K562 (cell line): ENCODE results near the gene ALK.

Experiments used
- BMI1 ChIP-seq: fragments of 150-350 bp; IDR thresholded peaks from 2 replicates; pipeline ENCODE4 v1.6.1; 2014; ENCODE audit warnings: low read length
- BRD4 ChIP-seq: fragments of 200-600 bp; sonication (generic); IDR thresholded peaks from 2 replicates; pipeline ENCODE4 v1.6.1; 2017; ENCODE audit warnings: inconsistent platforms
- CBX2 ChIP-seq: fragments of 200-600 bp; sonication (generic); IDR thresholded peaks from one replicate; pipeline ENCODE4 v1.6.1; 2012; ENCODE audit warnings: mild to moderate bottlenecking, low read length, inconsistent platforms; ENCODE audit not compliant: insufficient read depth, poor library complexity, severe bottlenecking
- CTCF ChIP-seq, 3 experiments: IDR thresholded peaks in 2 of 3; conservative IDR thresholded peaks in 1 of 3; 2 replicates each; pipeline ENCODE4 v1.5.1; 2011 to 2012; ENCODE audit warnings: low read length in 3 of 3, mild to moderate bottlenecking in 3 of 3, control low read depth in 2 of 3, improper control_type of control experiment in 1 of 3, inconsistent platforms in 1 of 3, low read depth in 1 of 3, mixed read lengths in 1 of 3, moderate library complexity in 1 of 3; ENCODE audit not compliant: insufficient read depth in 2 of 3
- GATA2 ChIP-seq: sonication (generic); formaldehyde crosslinking; IDR thresholded peaks from 2 replicates; pipeline ENCODE4 v1.4.0; 2020; ENCODE audit warnings: mild to moderate bottlenecking, missing genetic modification reagents
- MITF ChIP-seq: IDR thresholded peaks from 2 replicates; pipeline ENCODE4 v1.6.1; 2014; ENCODE audit warnings: antibody characterized with exemption
- POLR2A ChIP-seq: fragments of 450-650 bp; conservative IDR thresholded peaks from 2 replicates; pipeline ENCODE4 v1.6.1; 2016
- RAD21 ChIP-seq, 2 experiments: fragments of 250-450 bp in 1 of 2; fragments of 450-650 bp in 1 of 2; sonication (Bioruptor Pico) in 1 of 2; formaldehyde crosslinking in 1 of 2; IDR thresholded peaks in 1 of 2; conservative IDR thresholded peaks in 1 of 2; 2 replicates each; pipeline versions ENCODE4 v1.4.0 to v1.8.0; 2020 to 2022; ENCODE audit warnings: mild to moderate bottlenecking in 2 of 2, moderate library complexity in 1 of 2
- YY1 ChIP-seq, 3 experiments: IDR thresholded peaks; 2 replicates each; pipeline ENCODE4 v1.6.1; 2011; ENCODE audit warnings: low read length in 2 of 3, mild to moderate bottlenecking in 2 of 3, moderate library complexity in 2 of 3, borderline replicate concordance in 1 of 3, control low read depth in 1 of 3, low read depth in 1 of 3; ENCODE audit not compliant: insufficient read depth in 3 of 3, insufficient replicate concordance in 2 of 3, control insufficient read depth in 1 of 3, insufficient read length in 1 of 3; ENCODE audit errors: extremely low read depth in 1 of 3
- ZBED1 ChIP-seq: IDR thresholded peaks from 2 replicates; pipeline ENCODE4 v1.6.1; 2014
- ZBTB1 ChIP-seq: sonication (generic); formaldehyde crosslinking; IDR thresholded peaks from 2 replicates; pipeline ENCODE4 v1.8.1; 2023; ENCODE audit warnings: missing genetic modification reagents, low read depth, mild to moderate bottlenecking, borderline replicate concordance

- TF ChIP-seq CBX2 = no peak
- TF ChIP-seq MITF = no peak
- TF ChIP-seq POLR2A = no peak
- no peak for TF ChIP-seq GATA2 (CRISPR knock-in tag)
- no peak for TF ChIP-seq ZBED1
- no peak for TF ChIP-seq YY1 (IDR thresholded peaks at IDR 0.05; ENCODE audit: borderline replicate concordance in 1 of 3, control insufficient read depth in 1 of 3, extremely low read depth in 1 of 3, insufficient read depth in 3 of 3, insufficient read length in 1 of 3, insufficient replicate concordance in 2 of 3, low read depth in 1 of 3, low read length in 2 of 3)
- no peak for TF ChIP-seq ZBTB1 (CRISPR knock-in tag)
- no peak for TF ChIP-seq CTCF (IDR thresholded peaks at IDR 0.05 in 2 of 3, conservative IDR thresholded peaks at IDR 0.05 in 1 of 3; ENCODE audit: insufficient read depth in 2 of 3, low read depth in 1 of 3, low read length in 3 of 3)
- TF ChIP-seq RAD21 (CRISPR knock-in tag; conservative IDR thresholded peaks at IDR 0.05 in 1 of 2, IDR thresholded peaks at IDR 0.05 in 1 of 2) = no peak
- no peak for TF ChIP-seq BRD4
- TF ChIP-seq BMI1 = no peak
Observed at GRCh38 chr2:29620890-29621289, 300.5 kb downstream of the ALK start.
